ENCODE measurements around the gene HACE1. TPM values are rescaled to one million over a fixed set of nuclear protein-coding genes. Genes with fewer than 3 reads are reported as not detected.

The HACE1 gene
- total RNA-seq, 1 experiment from 2014 or later: 15.9 TPM

Other genes with a start within 250 kb of the HACE1 start
- gene LIN28B, start 97.2 kb upstream of the HACE1 start, total RNA-seq (2014; rRNA removed; shearing (Covaris generic)): 20.3 and 22.4 TPM in 2 replicates